Liver (tissue), 9 donors: ENCODE measurements around the gene EIF4E2. TPM values are rescaled to one million over a fixed set of nuclear protein-coding genes. Genes with fewer than 3 reads are reported as not detected.

Experiments used
- DNase-seq: peaks from one replicate; pipeline ENCODE4 v3.0.0-alpha.2; 2017; ENCODE audit warnings: low spot score
- H3K27ac ChIP-seq, 2 donors: one replicate each; pipeline ENCODE4 v1.7.0; 2013; ENCODE audit warnings: inconsistent platforms in 2 of 2, low read length in 2 of 2, control low read depth in 1 of 2, low read depth in 1 of 2, mild to moderate bottlenecking in 1 of 2
- H3K27me3 ChIP-seq, 4 donors: one replicate each; pipeline versions ENCODE4 v1.6.1 to v1.7.0; 2013; ENCODE audit warnings: low read length in 3 of 4, inconsistent platforms in 1 of 4, mild to moderate bottlenecking in 1 of 4, moderate library complexity in 1 of 4; ENCODE audit not compliant: control insufficient read depth in 4 of 4, insufficient read depth in 4 of 4
- H3K36me3 ChIP-seq, 4 donors: one replicate each; pipeline versions ENCODE4 v1.6.1 to v1.7.0; 2013; ENCODE audit warnings: low read length in 3 of 4, mild to moderate bottlenecking in 3 of 4, low read depth in 1 of 4, moderate library complexity in 1 of 4; ENCODE audit not compliant: control insufficient read depth in 4 of 4, insufficient read depth in 3 of 4
- H3K4me1 ChIP-seq, 4 donors: one replicate each; pipeline versions ENCODE4 v1.6.1 to v1.7.0; 2013; ENCODE audit warnings: low read length in 3 of 4, mild to moderate bottlenecking in 3 of 4, moderate library complexity in 1 of 4; ENCODE audit not compliant: control insufficient read depth in 4 of 4, insufficient read depth in 4 of 4
- H3K4me3 ChIP-seq, 3 donors: one replicate each; pipeline versions ENCODE4 v1.6.1 to v1.7.0; 2013; ENCODE audit warnings: low read length in 3 of 3, control low read depth in 1 of 3, low read depth in 1 of 3, mild to moderate bottlenecking in 1 of 3
- H3K9ac ChIP-seq, 2 donors: one replicate each; pipeline ENCODE4 v1.7.0; 2013; ENCODE audit warnings: low read length in 2 of 2, mild to moderate bottlenecking in 2 of 2, moderate library complexity in 2 of 2, control low read depth in 1 of 2, low read depth in 1 of 2
- H3K9me3 ChIP-seq, 4 donors: one replicate each; pipeline versions ENCODE4 v1.6.1 to v1.7.0; 2013; ENCODE audit warnings: low read length in 3 of 4; ENCODE audit not compliant: control insufficient read depth in 4 of 4
- ATF3 ChIP-seq: IDR thresholded peaks from 2 replicates; pipeline ENCODE4 v1.6.1; 2016; ENCODE audit warnings: antibody characterized with exemption
- CTCF ChIP-seq: fragments of 150-350 bp; IDR thresholded peaks from 2 replicates; pipeline ENCODE4 v1.5.1; 2017; ENCODE audit warnings: improper control_type of control experiment, low read depth, low read length; ENCODE audit not compliant: missing input control
- EGR1 ChIP-seq, 2 donors: IDR thresholded peaks; 2 replicates each; pipeline ENCODE4 v1.6.1; 2016 to 2018; ENCODE audit warnings: antibody characterized with exemption in 2 of 2, low read depth in 2 of 2
- FOXA2 ChIP-seq: IDR thresholded peaks from 2 replicates; pipeline ENCODE4 v1.6.1; 2016; ENCODE audit warnings: antibody characterized with exemption
- GABPA ChIP-seq, 2 donors: IDR thresholded peaks in 1 of 2; conservative IDR thresholded peaks in 1 of 2; 2 replicates each; pipeline ENCODE4 v1.6.1; 2016; ENCODE audit warnings: antibody characterized with exemption in 2 of 2, mild to moderate bottlenecking in 1 of 2, moderate library complexity in 1 of 2
- HNF4A ChIP-seq, 2 donors: conservative IDR thresholded peaks; 2 replicates each; pipeline ENCODE4 v1.6.1; 2016; ENCODE audit warnings: antibody characterized with exemption in 2 of 2, mild to moderate bottlenecking in 2 of 2
- HNF4G ChIP-seq: IDR thresholded peaks from 2 replicates; pipeline ENCODE4 v1.6.1; 2016; ENCODE audit warnings: antibody characterized with exemption
- JUND ChIP-seq, 2 donors: IDR thresholded peaks; 2 replicates each; pipeline ENCODE4 v1.6.1; 2016; ENCODE audit warnings: antibody characterized with exemption in 2 of 2
- NR2F2 ChIP-seq: IDR thresholded peaks from 2 replicates; pipeline ENCODE4 v1.6.1; 2016; ENCODE audit warnings: antibody characterized with exemption
- RAD21 ChIP-seq, 2 donors: IDR thresholded peaks; 2 replicates each; pipeline ENCODE4 v1.6.1; 2016; ENCODE audit warnings: antibody characterized with exemption in 2 of 2, mild to moderate bottlenecking in 2 of 2
- REST ChIP-seq: IDR thresholded peaks from 2 replicates; pipeline ENCODE4 v1.6.1; 2016; ENCODE audit warnings: antibody characterized with exemption, mild to moderate bottlenecking
- SP1 ChIP-seq: IDR thresholded peaks from 2 replicates; pipeline ENCODE4 v1.6.1; 2018; ENCODE audit warnings: antibody characterized with exemption, mild to moderate bottlenecking
- YY1 ChIP-seq: IDR thresholded peaks from 2 replicates; pipeline ENCODE4 v1.6.1; 2016; ENCODE audit warnings: antibody characterized with exemption, mild to moderate bottlenecking
- ZBTB33 ChIP-seq: IDR thresholded peaks from 2 replicates; pipeline ENCODE4 v1.6.1; 2016; ENCODE audit warnings: antibody characterized with exemption
- polyA plus RNA-seq, 2 donors: library from polyadenylated mRNA; stranded (reverse) in 1 of 2; unstranded in 1 of 2; fragments of 200-250 nt in 1 of 2; fragments of >200 nt in 1 of 2; fragmentation: Nextera tagmentation in 1 of 2; extraction: Ambion mirVana in 1 of 2; gene quantifications; one replicate each; pipeline versions ENCODE4 v1.2.1 to v1.2.3, GENCODE V29; 2013 to 2015
- total RNA-seq, 2 donors: library from RNA; depleted of rRNA; stranded (reverse); fragments of >200 nt; gene quantifications; one replicate each; pipeline ENCODE4 v1.2.3, GENCODE V29; 2014
- donor health status: healthy.
- donor health status: healthy.
- donor health status: healthy.
- donor health status: healthy.
- donor health status: healthy.

EIF4E2 gene
- total and polyA plus RNA-seq, 4 donors, result 30.0 to 46.9 (median 45.4) TPM

GRCh38 chr2:232581725-232582124 lies 31.2 kb downstream of the EIF4E2 start:
- H3K4me3 ChIP-seq, result no peak overlapping the region

More at GRCh38 chr2:232581725-232582124, 31.2 kb downstream of the EIF4E2 start:
- Histone ChIP-seq H3K36me3 (peaks cover 0 to 7% (median 4%) of the 10 kb centered on the region in 4 donors), H3K4me1 (peaks cover 0 to 38% (median 23%) of the 10 kb centered on the region in 4 donors), H3K9ac (no peak overlapping the region), H3K9me3 (no peaks in the 10 kb centered on the region), H3K27me3 (no peaks in the 10 kb centered on the region), H3K27ac (no peak overlapping the region)
- DNase-seq, result no peak
- TF ChIP-seq SP1, result no peak
- no peak for TF ChIP-seq REST
- TF ChIP-seq RAD21 (IDR thresholded peaks at IDR 0.05), result no peak
- TF ChIP-seq JUND (IDR thresholded peaks at IDR 0.05), result no peak
- no peak for TF ChIP-seq YY1
- no peak for TF ChIP-seq CTCF
- TF ChIP-seq ZBTB33, result no peak
- TF ChIP-seq FOXA2, result no peak
- no peak for TF ChIP-seq NR2F2
- TF ChIP-seq GABPA (IDR thresholded peaks at IDR 0.05 in 1 of 2, conservative IDR thresholded peaks at IDR 0.05 in 1 of 2), result no peak
- no peak for TF ChIP-seq HNF4A (conservative IDR thresholded peaks at IDR 0.05)
- TF ChIP-seq ATF3, result no peak
- TF ChIP-seq HNF4G, result no peak
- no peak for TF ChIP-seq EGR1 (IDR thresholded peaks at IDR 0.05; ENCODE audit: low read depth in 2 of 2)
